ENCODE measurements around the gene CAMK2D.

Gene CAMK2D

DNA sequence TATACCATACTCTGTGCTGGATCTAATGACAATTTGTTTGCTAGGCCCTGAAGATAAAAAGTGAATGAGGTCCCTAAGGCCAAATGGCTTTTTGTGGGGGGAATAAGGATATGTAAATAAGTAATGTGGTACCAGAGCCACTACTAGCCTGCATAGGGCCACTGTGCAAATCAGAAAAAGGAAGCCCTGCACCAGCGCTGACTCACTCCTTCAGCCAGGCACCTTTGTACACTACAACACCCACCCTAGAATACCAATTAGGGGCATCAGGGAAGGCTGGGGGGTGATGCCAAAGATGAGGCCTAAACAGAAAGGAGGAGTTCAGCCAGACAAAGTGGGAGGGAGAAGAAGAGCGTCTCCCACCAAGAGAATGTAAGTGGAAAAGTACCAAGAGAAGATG lies 122.2 kb downstream of the CAMK2D start:
- TF ChIP-seq, protein P1, sequence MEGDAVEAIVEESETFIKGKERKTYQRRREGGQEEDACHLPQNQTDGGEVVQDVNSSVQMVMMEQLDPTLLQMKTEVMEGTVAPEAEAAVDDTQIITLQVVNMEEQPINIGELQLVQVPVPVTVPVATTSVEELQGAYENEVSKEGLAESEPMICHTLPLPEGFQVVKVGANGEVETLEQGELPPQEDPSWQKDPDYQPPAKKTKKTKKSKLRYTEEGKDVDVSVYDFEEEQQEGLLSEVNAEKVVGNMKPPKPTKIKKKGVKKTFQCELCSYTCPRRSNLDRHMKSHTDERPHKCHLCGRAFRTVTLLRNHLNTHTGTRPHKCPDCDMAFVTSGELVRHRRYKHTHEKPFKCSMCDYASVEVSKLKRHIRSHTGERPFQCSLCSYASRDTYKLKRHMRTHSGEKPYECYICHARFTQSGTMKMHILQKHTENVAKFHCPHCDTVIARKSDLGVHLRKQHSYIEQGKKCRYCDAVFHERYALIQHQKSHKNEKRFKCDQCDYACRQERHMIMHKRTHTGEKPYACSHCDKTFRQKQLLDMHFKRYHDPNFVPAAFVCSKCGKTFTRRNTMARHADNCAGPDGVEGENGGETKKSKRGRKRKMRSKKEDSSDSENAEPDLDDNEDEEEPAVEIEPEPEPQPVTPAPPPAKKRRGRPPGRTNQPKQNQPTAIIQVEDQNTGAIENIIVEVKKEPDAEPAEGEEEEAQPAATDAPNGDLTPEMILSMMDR (IDR thresholded peaks at IDR 0.05; ENCODE audit: extremely low read depth, missing control alignments), result no peak

DNA sequence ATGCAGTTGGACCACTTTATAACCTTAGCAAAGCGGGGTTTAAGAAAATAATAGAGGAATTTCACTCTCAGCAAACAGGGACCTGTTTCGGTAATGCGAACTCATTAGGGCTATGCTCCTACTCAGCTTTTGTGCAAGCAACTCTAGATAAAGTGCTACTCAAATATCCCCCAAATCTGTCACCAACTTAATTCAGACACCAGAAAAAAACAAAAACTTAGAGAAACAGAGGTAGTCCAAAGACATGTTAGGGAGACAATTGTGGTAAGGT lies 123.0 kb downstream of the CAMK2D start:
- TF ChIP-seq, protein P1 (IDR thresholded peaks at IDR 0.05; ENCODE audit: extremely low read depth, missing control alignments), result no peak
- DNase-seq (ENCODE audit: low spot score), result no peak

More for the DNA sequence above, 122.2 kb downstream of the CAMK2D start:
- DNase-seq (ENCODE audit: low spot score), result no peak

DNA sequence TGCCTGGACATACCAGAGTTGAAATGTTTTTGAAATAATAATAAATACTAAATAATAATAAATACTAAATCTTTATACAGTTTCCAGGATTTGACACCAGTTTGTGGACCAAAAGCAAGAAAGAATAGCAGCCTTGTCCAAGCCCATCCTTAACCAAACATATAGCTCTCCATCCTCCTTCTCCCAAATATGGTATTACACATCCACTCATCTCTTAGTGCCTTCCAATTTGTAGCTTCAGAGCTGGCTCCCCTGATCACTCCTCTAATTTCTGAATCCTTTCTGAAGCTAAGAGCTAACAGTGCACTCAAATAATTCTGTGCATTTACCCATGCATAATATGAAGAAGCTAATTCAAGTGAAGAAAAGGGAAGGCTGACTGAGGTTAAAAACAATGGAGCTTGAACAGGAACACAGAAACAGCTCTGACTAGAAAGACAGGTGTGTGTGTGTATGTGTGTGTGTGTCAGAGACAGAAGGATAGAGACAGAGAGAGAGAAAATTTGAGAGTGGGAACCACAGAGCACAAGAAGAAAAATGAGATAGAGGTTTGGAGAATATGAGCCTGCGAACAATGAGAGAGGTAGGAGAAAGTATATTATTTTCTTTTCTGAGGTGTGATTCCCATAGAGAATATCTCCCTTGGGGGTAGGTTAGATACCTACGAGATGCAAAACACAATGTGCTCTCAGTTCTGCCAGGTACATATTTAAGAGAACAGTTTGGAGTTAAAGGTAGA lies 123.5 kb downstream of the CAMK2D start:
- TF ChIP-seq, protein P1 (IDR thresholded peaks at IDR 0.05; ENCODE audit: extremely low read depth, missing control alignments), result no peak
- no peak for DNase-seq (ENCODE audit: low spot score)

DNA sequence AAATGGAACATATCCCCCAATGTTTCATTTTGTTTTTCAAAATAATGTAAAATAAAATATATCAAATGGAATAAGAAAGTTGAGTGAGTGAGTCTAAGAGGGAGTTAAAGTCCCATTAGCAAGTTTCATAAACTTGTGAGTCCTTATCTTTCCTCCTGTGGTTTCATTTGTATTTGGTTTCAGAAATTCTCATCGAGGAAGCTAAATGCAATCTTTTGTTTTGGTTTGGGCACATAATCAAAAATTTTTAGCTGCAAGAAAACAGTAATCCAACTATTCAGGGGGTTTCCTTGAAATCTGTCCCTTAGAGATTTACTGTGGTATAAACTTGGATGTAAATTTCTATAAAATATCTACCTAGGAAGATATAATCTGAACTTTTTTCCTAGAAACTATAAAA lies 124.2 kb downstream of the CAMK2D start:
- no peak for DNase-seq (ENCODE audit: low spot score)
- TF ChIP-seq, protein P1 (IDR thresholded peaks at IDR 0.05; ENCODE audit: extremely low read depth, missing control alignments), result no peak

DNA sequence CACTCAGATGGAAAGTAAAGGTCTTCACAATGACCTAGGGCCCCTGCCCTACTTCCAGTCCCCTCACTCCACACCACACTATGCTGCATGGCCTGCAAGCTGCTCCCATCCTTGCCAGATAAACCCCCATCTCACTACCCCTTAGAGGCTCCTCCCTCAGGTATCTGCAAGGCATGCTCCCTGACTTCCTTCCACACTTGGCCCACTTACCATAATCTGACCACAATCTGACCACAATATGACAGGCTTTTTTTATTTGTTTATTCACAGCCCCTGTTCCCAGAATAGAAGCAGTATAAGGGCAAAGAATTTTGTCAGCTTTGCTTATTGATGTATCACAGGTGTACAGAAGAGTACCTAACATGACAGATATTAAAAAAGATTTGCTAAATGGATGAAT lies 124.7 kb downstream of the CAMK2D start:
- TF ChIP-seq, protein P1 (IDR thresholded peaks at IDR 0.05; ENCODE audit: extremely low read depth, missing control alignments), result no peak
- DNase-seq (ENCODE audit: low spot score), result no peak

DNA sequence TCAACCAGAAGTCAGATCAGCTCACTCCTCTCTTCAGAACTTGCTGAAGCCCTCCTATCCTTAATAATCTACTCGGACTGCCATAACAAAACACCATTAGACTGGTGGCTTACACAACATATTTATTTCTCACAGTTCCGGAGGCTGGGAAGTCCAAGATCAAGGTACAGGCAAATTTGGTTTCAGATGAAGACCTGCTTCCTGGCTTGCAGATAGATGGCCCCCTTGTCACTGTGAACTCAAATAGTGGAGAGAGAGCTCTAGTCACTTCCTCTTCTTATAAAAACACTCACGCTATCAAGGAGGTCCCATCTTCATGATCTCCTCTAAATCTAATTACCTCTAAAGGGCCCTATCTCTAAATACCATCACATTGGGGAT lies 125.1 kb downstream of the CAMK2D start:
- TF ChIP-seq, protein P1 (IDR thresholded peaks at IDR 0.05; ENCODE audit: extremely low read depth, missing control alignments), result peak; percentile 27
- peak; percentile 45 for DNase-seq (ENCODE audit: low spot score)

DNA sequence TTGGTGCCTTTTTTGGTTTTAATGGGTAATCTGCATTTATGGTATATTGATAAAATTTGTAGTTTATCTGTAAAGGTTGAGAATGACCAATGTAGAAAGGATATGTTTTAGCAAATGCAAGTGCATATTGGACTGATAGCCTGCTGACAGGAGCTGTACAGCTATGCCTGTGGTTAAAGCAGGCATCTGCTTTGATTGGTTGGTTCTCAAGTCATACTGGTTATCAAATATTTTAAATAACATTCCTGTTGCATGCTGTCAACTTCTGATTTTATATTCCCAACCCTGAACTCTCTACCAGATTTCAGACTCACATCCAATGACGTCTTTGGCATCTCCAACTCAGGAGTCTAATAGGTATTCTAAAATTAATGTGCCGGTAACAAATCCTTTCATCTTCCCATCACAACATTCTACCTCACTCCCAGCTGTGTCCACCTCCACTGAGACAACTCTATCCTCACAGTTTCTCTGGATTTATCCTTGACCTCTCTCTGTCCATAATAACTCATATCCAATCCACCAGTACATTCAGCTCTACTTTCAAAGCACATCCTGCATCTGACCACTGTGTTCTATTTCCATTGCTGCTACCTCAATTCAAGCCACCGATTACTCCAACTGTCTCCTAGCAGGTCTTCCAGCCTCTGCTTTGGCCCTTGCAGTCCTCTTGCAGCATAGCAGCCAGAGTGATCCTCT lies 125.7 kb downstream of the CAMK2D start:
- TF ChIP-seq, protein P1 (IDR thresholded peaks at IDR 0.05; ENCODE audit: extremely low read depth, missing control alignments), result no peak
- DNase-seq (ENCODE audit: low spot score), result no peak
